Left renal cortex interstitium (tissue), 4 donors: ENCODE data around the gene CEP83. TPM values are rescaled to one million over a fixed set of nuclear protein-coding genes. Genes with fewer than 3 reads are reported as not detected.
"Not testable (repeated sequence)": the region's sequence is repeated elsewhere in the genome, so short reads cannot be mapped to it uniquely, and the experiment has no call there.

Experiments
- DNase-seq, 4 donors: peaks; one replicate each; pipeline ENCODE4 v3.0.0-alpha.2; 2013; ENCODE audit warnings: low read depth in 4 of 4, low spot score in 2 of 4, missing footprints in 1 of 4
- polyA plus RNA-seq, 4 donors: library from polyadenylated mRNA; unstranded; fragments of 120-200 nt; gene quantifications; one replicate each; pipeline ENCODE4 v1.2.1, GENCODE V29; 2013; ENCODE audit not compliant: insufficient read length in 4 of 4

Gene CEP83, protein sequence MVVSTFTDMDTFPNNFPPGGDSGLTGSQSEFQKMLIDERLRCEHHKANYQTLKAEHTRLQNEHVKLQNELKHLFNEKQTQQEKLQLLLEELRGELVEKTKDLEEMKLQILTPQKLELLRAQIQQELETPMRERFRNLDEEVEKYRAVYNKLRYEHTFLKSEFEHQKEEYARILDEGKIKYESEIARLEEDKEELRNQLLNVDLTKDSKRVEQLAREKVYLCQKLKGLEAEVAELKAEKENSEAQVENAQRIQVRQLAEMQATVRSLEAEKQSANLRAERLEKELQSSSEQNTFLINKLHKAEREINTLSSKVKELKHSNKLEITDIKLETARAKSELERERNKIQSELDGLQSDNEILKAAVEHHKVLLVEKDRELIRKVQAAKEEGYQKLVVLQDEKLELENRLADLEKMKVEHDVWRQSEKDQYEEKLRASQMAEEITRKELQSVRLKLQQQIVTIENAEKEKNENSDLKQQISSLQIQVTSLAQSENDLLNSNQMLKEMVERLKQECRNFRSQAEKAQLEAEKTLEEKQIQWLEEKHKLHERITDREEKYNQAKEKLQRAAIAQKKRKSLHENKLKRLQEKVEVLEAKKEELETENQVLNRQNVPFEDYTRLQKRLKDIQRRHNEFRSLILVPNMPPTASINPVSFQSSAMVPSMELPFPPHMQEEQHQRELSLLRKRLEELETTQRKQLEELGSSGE
- 10 to 100 TPM; 22.6 to 49.5 (median 32.8) TPM for polyA plus RNA-seq

DNA sequence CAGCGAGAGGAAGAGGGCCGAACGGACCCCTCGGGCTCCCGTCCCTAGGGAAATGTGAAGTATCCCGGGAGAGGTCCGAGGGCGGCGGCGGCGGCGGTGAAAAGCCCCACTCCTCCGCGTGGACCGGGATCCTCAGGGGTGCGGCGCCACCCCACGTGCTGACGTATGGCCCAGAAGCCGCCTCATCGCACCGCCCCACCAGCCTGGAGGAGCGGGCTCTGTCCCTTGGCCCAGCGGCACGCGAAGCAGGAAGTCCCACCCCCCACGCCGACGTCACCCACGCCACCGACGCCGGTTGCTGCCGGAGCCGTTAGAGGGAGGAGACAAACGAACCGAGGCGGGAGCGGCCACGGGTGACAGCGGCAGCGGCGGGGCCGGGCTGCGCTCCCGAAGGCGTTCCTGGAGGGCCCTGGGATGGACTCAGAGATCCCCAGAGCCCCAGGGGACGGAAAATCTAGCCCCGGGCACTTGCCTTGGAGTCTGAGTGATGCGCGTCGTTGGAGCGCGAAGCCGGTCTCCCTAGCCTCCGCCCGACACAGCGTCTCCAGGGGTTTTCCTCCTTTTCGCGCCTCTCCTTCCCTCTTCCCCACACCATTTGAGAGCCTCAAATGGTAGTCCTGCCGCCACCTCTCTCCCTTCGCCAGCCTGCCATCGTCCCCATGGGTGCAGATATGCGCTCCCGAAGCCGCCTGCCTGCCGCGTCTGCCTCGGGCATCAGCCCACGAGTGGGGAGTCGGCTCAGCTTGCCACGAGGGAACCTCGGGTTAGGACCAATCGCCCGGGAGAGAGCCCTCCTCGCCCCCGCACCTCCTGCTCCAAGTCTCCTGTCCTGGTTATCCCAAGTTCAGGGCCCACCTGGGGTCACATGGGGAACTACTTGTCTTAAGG lies at the start of gene CEP83:
Gene CEP83, minus strand, starts transcription at position 140 of the 888 bp plus-strand sequence. CDS start 47,377 bp downstream, outside the sequence.
- DNase-seq, result peak; percentile 76 to 88 (median 81)

DNA sequence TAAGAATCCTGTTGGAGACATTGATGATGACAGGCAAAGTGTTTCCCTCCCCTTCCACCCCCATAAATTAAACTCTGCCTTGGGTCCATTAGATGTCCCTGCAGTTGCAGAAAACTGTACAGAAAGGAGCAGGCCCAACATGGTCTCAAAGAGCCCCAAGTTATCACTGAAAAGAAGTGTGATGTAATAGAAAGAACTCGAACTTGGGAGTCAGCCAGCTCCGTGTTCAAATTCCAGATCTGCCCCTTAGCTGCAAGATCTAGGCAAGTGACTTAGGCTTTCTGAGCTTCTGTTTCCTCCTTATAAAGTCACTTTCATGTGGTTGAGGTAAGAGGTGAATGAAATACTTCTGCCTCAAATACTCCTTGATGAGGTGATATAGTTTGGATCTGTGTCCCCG lies 49.6 kb upstream of the CEP83 start:
- no peak for DNase-seq

DNA sequence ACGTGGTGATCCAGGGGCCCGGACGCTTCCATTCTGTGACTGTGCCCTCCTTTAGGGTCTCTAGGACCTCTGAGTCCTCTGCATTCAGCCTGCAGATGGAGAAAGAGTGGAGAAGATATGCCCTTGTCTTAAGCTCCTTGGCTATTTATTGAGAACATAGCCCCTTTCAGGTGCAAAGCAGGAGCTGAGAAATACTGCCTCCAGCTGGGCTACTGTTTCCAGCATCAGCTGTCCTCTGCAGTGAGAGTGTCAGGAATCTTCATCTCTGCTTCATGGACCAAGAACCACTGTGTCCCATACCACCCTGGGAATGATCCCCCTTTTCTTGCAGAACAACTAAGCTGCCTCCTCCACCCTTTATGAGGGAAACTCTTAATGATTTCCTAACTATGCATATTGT lies 47.8 kb upstream of the CEP83 start:
- DNase-seq, result no peak

DNA sequence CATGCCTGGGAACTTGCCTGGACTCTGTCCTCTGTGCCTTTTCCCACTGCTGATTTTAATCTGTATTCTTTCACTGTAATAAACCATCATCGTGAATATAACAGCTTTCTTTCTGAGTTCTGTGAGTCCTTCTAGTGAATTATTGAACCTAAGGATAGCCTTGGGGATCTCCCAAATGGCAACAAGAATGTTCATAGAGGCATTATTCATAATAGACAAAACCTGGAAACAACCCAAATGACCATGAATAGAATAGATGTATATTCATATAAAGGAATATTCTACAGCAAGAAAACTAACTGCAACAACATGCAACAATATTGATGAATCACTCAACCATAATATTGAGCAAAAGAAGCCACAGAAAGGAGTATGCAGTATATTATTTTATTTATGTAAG lies 44.7 kb upstream of the CEP83 start:
- no peak for DNase-seq

DNA sequence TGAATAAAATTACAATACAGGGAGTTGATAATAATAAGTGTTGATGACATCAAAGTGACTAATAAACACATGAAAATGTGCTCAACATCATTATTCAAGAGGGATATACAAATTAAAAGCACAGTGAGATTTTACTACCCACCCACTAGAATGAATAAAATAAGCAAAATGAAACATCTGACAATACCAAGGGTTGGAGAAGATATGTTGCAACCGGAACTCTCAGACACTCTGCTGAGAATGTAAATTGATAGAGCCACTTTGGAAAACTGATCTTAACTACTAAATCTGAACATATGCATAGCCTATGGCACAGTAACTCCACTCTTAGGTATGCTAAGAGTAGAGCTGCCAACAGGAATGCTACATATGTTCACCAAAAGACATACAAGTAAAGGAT lies 44.0 kb upstream of the CEP83 start:
- DNase-seq, result no peak

DNA sequence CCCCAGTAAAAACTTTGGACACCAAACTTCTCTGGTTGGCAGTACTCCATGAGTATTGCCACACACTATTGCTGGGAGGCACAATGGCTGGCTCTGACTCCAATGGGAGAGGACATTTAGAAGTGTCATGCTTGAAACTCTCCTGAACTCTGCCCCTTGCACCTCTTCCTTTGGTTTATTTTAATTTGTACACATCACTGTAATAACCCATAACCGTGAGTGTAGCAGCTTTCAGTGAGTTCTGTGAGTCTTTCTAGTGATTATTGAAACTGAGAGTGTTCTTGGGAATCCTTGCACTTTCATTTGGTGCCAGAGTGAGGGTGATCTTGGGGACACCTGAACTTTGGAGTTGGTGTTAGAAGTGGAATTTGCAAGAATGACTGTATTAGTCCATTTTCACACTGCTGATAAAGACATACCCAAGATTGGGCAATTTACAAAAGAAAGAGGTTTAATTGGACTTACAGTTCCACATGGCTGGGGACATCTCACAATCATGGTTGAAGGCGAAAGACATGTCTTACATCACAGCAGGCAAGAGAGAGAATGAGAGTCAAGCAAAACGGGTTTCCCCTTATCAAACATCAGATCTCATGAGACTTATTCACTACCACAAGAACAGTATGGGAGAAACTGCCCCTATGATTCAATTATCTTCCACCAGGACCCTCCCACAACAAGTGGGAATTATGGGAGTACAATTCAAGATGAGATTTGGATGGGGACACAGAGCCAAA lies 41.3 kb upstream of the CEP83 start:
- no peak for DNase-seq

DNA sequence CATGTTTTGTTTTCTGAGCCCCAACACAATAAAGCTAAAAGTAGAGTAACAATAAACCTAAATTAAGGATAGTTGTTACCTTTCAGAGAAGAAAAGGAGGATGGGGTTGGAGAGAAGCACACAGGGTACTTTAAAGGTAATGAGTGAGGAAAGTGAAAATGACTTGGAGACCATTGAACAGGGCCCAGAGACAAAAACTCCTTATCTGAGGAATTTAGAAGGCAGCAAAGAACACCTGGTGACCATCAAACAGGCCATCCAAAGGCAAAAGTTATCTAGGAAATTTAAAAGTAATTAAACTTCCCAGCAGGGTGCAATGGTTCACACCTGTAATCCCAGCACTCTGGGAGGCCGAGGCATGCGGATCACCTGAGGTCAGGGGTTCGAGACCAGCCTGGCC lies 39.0 kb upstream of the CEP83 start:
- DNase-seq, result no peak

DNA sequence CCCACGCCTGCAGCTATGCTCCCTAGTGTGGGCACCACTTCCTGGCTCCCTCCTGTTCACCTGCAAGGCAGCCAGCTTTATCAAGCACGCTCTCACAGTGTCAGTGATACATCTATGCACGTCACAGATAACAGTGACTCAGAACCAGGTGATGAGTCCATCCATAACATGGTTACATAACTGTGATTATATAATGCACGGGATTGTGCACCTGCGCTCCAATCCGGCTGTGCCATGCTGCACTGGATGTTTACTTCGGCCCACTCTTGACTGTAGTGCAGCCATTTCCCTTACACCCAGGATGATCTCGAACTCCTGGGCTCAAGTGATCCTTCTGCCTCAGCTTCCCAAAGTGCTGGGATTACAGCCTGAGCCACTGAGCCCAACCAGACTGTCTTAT lies 38.4 kb upstream of the CEP83 start:
- DNase-seq, result no peak

DNA sequence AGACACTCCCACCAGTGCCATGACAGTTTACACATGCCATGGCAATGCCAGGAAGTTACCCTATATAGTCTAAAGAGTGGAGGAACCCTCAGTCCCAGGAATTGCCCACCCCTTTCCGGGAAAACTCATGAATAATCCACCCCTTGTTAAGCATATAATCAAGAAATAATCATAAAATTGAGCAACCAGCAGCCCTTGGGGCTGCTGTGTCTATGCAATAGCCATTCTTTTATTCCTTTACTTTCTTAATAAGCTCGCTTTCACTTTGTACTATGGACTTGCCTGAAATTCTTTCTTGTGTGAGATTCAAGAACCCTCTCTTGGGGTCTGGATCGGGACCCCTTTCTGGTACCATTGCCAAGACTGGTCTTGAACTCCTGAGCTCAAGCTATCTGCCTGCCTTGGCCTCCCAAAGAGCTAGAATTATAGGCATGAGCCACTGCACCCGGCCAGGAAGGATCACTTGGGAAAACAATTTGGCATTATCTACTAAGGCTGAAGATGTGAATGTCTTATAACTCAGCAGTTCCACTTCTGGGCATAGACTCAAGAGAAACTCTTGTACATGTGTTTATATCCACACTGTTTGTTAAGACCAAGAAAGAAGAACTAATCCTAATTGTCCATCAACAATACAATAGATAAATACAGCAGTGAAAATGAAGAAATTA lies 35.9 kb upstream of the CEP83 start:
- no peak for DNase-seq

DNA sequence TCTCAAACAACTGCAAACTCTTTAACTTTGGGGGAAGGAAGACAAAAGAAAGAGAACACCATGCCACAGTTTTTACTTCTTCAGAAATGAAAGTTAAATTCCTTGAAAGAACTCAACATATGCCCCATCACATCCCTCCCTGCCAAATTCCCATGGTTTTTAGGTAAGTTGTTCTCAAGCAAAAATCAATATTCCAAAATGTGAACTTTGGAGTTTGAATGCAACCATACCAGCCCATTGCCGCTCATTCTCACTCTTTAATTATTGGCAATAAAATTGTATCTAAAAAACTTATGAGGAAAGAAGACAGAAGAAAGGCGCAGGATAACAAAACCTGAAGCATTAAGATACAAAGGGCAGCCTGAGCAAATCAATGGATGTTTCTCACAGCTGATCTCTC lies 31.8 kb upstream of the CEP83 start:
- DNase-seq, result no peak

DNA sequence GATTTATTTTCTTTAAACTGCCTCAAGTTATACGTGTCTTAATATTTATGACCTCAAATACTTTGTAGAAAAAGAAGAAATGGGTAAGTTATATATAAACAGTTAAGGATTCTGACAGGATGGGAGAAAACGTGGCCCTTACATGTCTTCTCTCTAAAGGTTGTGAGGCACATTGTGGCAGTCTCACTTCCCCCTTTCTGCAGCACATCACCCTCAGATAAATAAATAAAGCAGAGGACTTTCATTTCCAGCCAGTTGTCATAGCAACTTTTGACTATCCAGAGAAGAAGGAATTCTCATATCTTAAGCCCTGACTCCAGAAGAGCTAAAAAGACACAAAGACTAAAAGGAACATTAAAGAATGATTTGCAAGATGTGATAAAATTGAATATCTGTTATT lies 28.8 kb upstream of the CEP83 start:
- DNase-seq, result no peak

DNA sequence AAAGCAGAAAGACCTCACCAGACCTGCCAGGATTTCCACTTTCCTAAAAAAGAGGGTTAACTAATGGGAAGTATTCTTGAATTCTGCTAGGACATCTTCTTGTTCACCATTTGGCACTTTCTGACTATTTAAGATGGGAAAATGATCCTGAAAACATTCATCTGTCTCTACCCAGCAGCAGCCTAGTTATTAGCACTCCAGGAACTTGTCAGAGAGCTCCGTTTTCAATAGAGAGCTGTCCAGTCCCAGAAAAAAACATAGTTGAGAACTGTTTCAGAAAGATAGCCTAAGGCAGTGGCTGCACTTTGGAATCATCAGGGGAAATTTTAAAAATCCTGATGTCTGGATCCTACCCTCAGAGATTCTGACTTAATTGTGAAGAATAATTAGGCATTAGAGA lies 22.1 kb upstream of the CEP83 start:
- DNase-seq, result no peak

DNA sequence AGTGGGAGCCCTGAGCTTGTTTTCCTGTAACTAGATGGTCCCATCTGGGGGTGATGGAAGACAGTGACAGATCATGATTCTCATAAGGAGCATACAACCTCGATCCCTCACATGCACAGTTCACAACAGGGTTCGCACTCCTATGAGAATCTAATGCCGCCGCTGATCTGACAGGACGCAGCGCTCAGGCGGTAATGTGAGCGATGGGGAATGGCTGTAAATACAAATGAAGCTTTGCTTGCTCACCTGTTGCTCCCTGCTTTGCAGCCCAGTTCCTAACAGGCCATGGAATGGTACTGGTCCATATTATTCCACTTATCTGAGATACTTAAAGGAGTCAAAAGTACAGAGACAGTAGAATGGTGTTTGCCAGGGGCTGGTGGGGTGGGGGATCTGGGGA lies 9.9 kb upstream of the CEP83 start:
- DNase-seq, result no peak

DNA sequence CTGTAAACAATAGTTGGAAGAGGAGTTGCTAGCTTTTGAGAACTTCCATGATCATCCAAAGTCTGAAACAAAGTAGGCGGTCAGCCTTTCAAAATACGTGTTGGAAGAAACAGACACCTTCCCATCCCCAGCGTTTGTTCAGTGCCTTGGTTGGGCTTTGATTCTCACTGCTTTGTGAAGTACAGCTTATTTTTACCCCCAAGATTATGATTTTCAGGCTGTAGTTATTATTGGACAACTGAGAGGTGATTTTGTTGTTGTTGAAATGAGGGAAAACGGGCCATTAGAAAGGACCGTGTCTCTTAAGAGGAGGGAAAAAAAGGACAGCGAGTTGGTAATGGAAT lies 921 bp upstream of the CEP83 start:
- peak in 1 of 4 donors; percentile 3 for DNase-seq

DNA sequence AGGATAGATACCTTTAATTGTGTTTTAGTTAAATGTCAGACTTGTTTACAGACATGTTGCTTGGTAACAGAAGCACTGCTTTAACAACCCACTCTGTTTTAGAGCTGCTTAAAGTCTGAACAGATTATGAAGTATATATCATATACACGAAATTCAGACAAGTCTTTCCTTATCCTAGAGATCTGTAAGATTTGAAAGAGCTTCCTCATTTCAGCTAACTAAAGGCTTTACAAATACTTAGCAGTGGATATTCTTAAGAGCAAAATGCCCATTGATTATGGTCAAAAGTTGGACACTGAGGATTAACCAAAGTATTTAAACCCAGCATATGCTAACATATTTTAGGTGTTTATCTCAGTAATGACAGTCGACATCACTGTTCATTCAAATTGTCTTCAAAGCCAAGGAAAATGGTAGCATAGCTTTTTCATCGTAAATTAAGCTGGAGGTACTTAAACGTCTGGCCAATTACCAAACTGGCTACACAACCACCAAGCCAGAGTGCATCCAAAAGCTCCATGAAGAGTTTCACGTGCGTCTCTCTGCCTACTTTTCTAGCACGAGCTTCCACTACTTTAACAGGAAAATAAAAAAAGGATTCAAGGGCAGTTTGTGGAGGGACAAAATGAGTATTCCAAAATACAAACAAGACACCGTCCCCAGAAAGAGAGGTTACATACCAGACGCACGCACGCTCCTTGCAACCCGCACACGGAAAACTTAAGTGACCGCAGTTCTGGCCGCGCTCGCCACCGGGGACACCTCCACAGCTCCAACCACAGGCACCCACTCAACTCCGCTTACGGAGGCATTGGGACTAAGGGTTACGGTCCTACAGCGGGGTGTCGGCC lies 565 bp downstream of the CEP83 start:
- peak; percentile 46 to 65 (median 52) for DNase-seq

DNA sequence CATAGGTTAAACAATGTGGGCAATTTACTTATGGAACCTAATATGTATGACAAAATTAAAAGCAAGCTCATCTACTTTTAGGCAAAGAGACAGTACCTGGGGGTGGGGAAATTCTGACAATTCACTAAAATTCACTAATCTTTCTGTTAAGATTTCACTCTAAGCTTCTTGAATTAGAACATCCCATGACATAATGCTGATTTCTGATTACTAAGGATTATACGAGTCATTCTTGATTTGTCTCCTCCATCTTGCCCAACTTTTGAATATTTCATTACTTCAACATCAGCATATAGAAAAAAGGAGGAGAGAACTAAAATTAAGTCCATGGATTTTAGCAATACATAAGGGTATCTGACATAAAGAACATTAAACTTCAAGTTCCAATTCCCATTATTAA lies 2.4 kb downstream of the CEP83 start:
- DNase-seq, result no peak

DNA sequence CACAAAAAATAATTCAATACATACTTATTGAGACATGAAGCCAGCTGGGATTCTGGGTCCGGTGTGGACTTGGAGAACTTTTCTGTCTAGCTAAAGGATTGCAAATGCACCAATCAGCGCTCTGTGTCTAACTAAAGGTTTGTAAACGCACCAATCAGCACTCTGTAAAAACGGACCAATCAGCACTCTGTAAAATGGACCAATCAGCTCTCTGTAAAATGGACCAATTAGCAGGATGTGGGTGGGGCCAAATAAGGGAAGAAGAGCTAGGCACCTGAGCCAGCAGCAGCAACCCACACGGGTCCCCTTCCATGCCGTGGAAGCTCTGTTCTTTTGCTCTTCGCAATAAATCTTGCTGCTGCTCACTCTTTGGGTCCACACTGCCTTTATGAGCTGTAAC lies 5.3 kb downstream of the CEP83 start:
- not testable (repeated sequence) for DNase-seq

DNA sequence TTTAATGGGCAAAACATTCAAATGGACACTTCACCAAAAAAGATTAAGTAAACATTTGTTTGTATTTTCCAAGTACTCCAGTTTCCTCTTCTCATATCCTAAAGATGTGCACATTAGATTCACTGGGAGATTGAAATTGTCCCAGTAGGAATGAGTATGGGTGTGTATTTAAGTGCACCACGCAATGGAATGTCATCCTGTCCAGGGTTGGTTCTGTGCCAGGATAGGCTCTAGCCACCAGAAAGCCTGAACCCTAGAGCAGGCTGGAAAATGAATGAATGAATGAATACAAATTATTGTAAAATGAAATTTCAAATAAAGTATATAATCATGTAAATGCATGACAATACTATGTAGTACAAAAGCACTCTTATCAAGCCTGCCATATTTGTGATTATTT lies 14.0 kb downstream of the CEP83 start:
- no peak for DNase-seq

DNA sequence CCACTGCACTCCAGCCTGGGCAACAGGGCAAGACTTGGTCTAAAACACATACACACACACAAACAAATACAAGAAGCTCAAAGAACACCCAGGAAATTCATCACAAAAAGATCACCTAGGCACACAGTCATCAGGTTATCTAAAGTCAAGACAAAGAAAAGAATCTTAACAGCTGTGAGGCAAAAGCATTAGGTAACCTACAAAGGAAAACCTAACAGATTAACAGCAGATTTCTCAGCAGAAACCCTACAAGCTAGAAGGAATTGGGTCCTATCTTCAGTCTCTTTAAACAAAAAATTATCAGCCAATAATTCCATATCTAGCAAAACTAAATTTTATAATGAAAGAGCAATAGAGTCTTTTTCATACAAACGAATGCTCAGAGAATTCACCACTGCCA lies 22.4 kb downstream of the CEP83 start:
- DNase-seq, result no peak
